Caco-2 (cell line): Measurements from ENCODE around the gene PLPP6. TPM values are rescaled to one million over a fixed set of nuclear protein-coding genes. Genes with fewer than 3 reads are reported as not detected.

ENCODE experiments used
- BruUV-seq: library from RNA; stranded (reverse); fragments of 400-500 nt; replicated peaks from 2 replicates; lab custom pipeline; 2021; lab: Mats Ljungman, UMichigan
- CTCF ChIA-PET: fragments of 300-600 bp; sonication (Branson Sonifier 250); formaldehyde crosslinking; loops from one replicate; lab custom pipeline; 2022; ENCODE audit warnings: antibody characterized with exemption; lab: Charles Lee
- POLR2A ChIA-PET: fragments of 300-600 bp; sonication (Branson Sonifier 250); formaldehyde crosslinking; loops from one replicate; lab custom pipeline; 2022; ENCODE audit warnings: antibody characterized with exemption; lab: Charles Lee
- DNase-seq, 2 experiments: peaks; one replicate each; pipeline versions ENCODE4 v3.0.0 to v3.0.0-alpha.2; 2020 to 2022
- H3K27me3 ChIP-seq: replicated peaks from 2 replicates; pipeline ENCODE4 v1.6.0; 2011; ENCODE audit warnings: low read length; ENCODE audit not compliant: control insufficient read depth, insufficient read depth
- H3K36me3 ChIP-seq: 2 replicates; pipeline ENCODE4 v1.5.1; 2011; ENCODE audit warnings: low read length; ENCODE audit not compliant: control insufficient read depth, insufficient read depth
- H3K4me1 ChIP-seq: fragments of 250-450 bp; sonication (Bioruptor Pico); 2 replicates; pipeline ENCODE4 v1.5.1; 2020; ENCODE audit warnings: mild to moderate bottlenecking
- H3K4me3 ChIP-seq: 2 replicates; pipeline ENCODE4 v1.5.1; 2011; ENCODE audit warnings: low read depth, mild to moderate bottlenecking, control low read depth, low read length
- H3K9me3 ChIP-seq: fragments of 250-450 bp; sonication (Bioruptor Pico); 2 replicates; pipeline ENCODE4 v1.5.1; 2020; ENCODE audit warnings: mild to moderate bottlenecking, moderate library complexity
- H3K27ac Mint-ChIP-seq: one replicate; pipeline ENCODE4 v1.8.0; 2022; ENCODE audit warnings: mixed read lengths; ENCODE audit not compliant: unreplicated experiment
- H3K27me3 Mint-ChIP-seq: one replicate; pipeline ENCODE4 v1.8.0; 2022; ENCODE audit warnings: mixed read lengths; ENCODE audit not compliant: insufficient read depth, unreplicated experiment
- H3K36me3 Mint-ChIP-seq: one replicate; pipeline ENCODE4 v1.8.0; 2022; ENCODE audit warnings: mild to moderate bottlenecking, mixed read lengths; ENCODE audit not compliant: insufficient read depth, unreplicated experiment
- H3K4me1 Mint-ChIP-seq: one replicate; pipeline ENCODE4 v1.8.0; 2022; ENCODE audit warnings: low read depth, mixed read lengths; ENCODE audit not compliant: unreplicated experiment
- H3K4me3 Mint-ChIP-seq: one replicate; pipeline ENCODE4 v1.8.0; 2022; ENCODE audit warnings: mild to moderate bottlenecking, moderate library complexity, mixed read lengths; ENCODE audit not compliant: unreplicated experiment
- H3K9me3 Mint-ChIP-seq: one replicate; pipeline ENCODE4 v1.8.0; 2022; ENCODE audit warnings: mixed read lengths; ENCODE audit not compliant: unreplicated experiment
- CTCF ChIP-seq, 2 experiments: fragments of 200-600 bp in 1 of 2; IDR thresholded peaks; 1 replicate in 1 of 2; 2 replicates in 1 of 2; pipeline versions ENCODE4 v1.5.1 to v1.8.0; 2011 to 2022; ENCODE audit warnings: antibody characterized with exemption in 1 of 2, control low read depth in 1 of 2, inconsistent platforms in 1 of 2, low read depth in 1 of 2, low read length in 1 of 2, mild to moderate bottlenecking in 1 of 2, moderate library complexity in 1 of 2; ENCODE audit not compliant: insufficient read depth in 1 of 2, severe bottlenecking in 1 of 2, unreplicated experiment in 1 of 2
- intact Hi-C: fragments of 100-400 bp; cut with micrococcal nuclease; formaldehyde crosslinking; loops from one replicate; pipeline ENCODE4 v1.10.0; 2022; ENCODE audit not compliant: unreplicated experiment
- total RNA-seq: library from RNA; stranded (reverse); gene quantifications from 2 replicates; pipeline ENCODE4 v1.2.3, GENCODE V29; 2022

PLPP6 gene
- total RNA-seq, 1 experiment from 2014 or later = 7.2 TPM

GRCh38 chr9:4630836-4631235 lies 31.3 kb upstream of the PLPP6 start:
- CTCF ChIA-PET = no interaction called here

GRCh38 chr9:4638968-4639367 lies 23.1 kb upstream of the PLPP6 start:
- no peaks in the 10 kb centered on the region for H3K27me3 Mint-ChIP-seq
- H3K4me3 ChIP-seq = no peak overlapping the region

More at GRCh38 chr9:4630836-4631235, 31.3 kb upstream of the PLPP6 start:
- H3K27ac Mint-ChIP-seq = no peak overlapping the region
- H3K36me3 Mint-ChIP-seq = no peaks in the 10 kb centered on the region
- no peaks in the 10 kb centered on the region for H3K9me3 Mint-ChIP-seq
- DNase-seq = no peak
- intact Hi-C loops = no loop called here
- H3K36me3 ChIP-seq = no peaks in the 10 kb centered on the region
- no TSS peak for BruUV-seq
- H3K27me3 ChIP-seq = no peaks in the 10 kb centered on the region
- POLR2A ChIA-PET = no interaction called here
- no peaks in the 10 kb centered on the region for H3K4me1 ChIP-seq
- no peaks in the 10 kb centered on the region for H3K9me3 ChIP-seq
- H3K4me1 Mint-ChIP-seq = no peaks in the 10 kb centered on the region
- H3K4me3 Mint-ChIP-seq = no peak overlapping the region
- no peak for TF ChIP-seq CTCF (IDR thresholded peaks at IDR 0.05; ENCODE audit: insufficient read depth in 1 of 2, low read depth in 1 of 2, low read length in 1 of 2, severe bottlenecking in 1 of 2, unreplicated experiment in 1 of 2)
- no peak overlapping the region for H3K4me3 ChIP-seq
- H3K27me3 Mint-ChIP-seq = no peaks in the 10 kb centered on the region

GRCh38 chr9:4639420-4639819 lies 22.7 kb upstream of the PLPP6 start:
- Mint-ChIP-seq H3K4me1 (no peaks in the 10 kb centered on the region), H3K36me3 (no peaks in the 10 kb centered on the region), H3K4me3 (no peak overlapping the region), H3K9me3 (no peaks in the 10 kb centered on the region), H3K27me3 (no peaks in the 10 kb centered on the region), H3K27ac (no peak overlapping the region)
- DNase-seq = no peak
- ChIA-PET POLR2A (no interaction called here), CTCF (interaction anchor here (0.6 to 2.3 kb wide), 5 partner anchors 35 to 324 kb away, joined by 3 to 11 read pairs (median 7); no protein-coding TSS in a partner anchor)
- Histone ChIP-seq H3K4me1 (no peaks in the 10 kb centered on the region), H3K9me3 (no peaks in the 10 kb centered on the region), H3K27me3 (no peaks in the 10 kb centered on the region), H3K36me3 (no peaks in the 10 kb centered on the region), H3K4me3 (no peak overlapping the region)
- BruUV-seq = no TSS peak
- no peak for TF ChIP-seq CTCF (IDR thresholded peaks at IDR 0.05; ENCODE audit: insufficient read depth in 1 of 2, low read depth in 1 of 2, low read length in 1 of 2, severe bottlenecking in 1 of 2, unreplicated experiment in 1 of 2)
- intact Hi-C loops = no loop called here

More at GRCh38 chr9:4638968-4639367, 23.1 kb upstream of the PLPP6 start:
- Histone ChIP-seq H3K36me3 (no peaks in the 10 kb centered on the region), H3K4me1 (no peaks in the 10 kb centered on the region), H3K9me3 (no peaks in the 10 kb centered on the region), H3K27me3 (no peaks in the 10 kb centered on the region)
- POLR2A ChIA-PET = no interaction called here
- intact Hi-C loops = no loop called here
- no peak overlapping the region for H3K4me3 Mint-ChIP-seq
- TF ChIP-seq CTCF (IDR thresholded peaks at IDR 0.05; ENCODE audit: insufficient read depth in 1 of 2, low read depth in 1 of 2, low read length in 1 of 2, severe bottlenecking in 1 of 2, unreplicated experiment in 1 of 2) = no peak
- H3K4me1 Mint-ChIP-seq = no peaks in the 10 kb centered on the region
- H3K27ac Mint-ChIP-seq = no peak overlapping the region
- CTCF ChIA-PET = interaction anchor here (1.5 to 2.3 kb wide), 2 partner anchors 252 to 256 kb away, joined by 8 to 11 read pairs; no protein-coding TSS in a partner anchor
- no peaks in the 10 kb centered on the region for H3K36me3 Mint-ChIP-seq
- no peak for DNase-seq
- no peaks in the 10 kb centered on the region for H3K9me3 Mint-ChIP-seq
- BruUV-seq = no TSS peak
